Stomach smooth muscle (tissue), 2 donors: Measurements from ENCODE around the gene GNAT2.

Source experiments
- H3K27ac ChIP-seq: one replicate; pipeline ENCODE4 v1.7.0; 2013; ENCODE audit warnings: mild to moderate bottlenecking, low read length, inconsistent platforms
- H3K27me3 ChIP-seq, 2 donors: one replicate each; pipeline ENCODE4 v1.7.0; 2013; ENCODE audit warnings: low read length in 2 of 2; ENCODE audit not compliant: insufficient read depth in 2 of 2, control insufficient read depth in 1 of 2
- H3K36me3 ChIP-seq, 2 donors: one replicate each; pipeline ENCODE4 v1.7.0; 2013; ENCODE audit warnings: low read length in 2 of 2; ENCODE audit not compliant: control insufficient read depth in 2 of 2, insufficient read depth in 2 of 2
- H3K4me1 ChIP-seq: one replicate; pipeline ENCODE4 v1.7.0; 2013; ENCODE audit warnings: low read length; ENCODE audit not compliant: control insufficient read depth, insufficient read depth
- H3K4me3 ChIP-seq, 2 donors: one replicate each; pipeline ENCODE4 v1.7.0; 2013; ENCODE audit warnings: low read length in 2 of 2
- H3K9ac ChIP-seq, 2 donors: one replicate each; pipeline ENCODE4 v1.7.0; 2013; ENCODE audit warnings: low read length in 2 of 2, mild to moderate bottlenecking in 1 of 2
- H3K9me3 ChIP-seq, 2 donors: one replicate each; pipeline ENCODE4 v1.7.0; 2013; ENCODE audit warnings: low read length in 2 of 2; ENCODE audit not compliant: control insufficient read depth in 2 of 2
- donor health status: healthy.
- donor health status: Pancreatic carcinoma.

Gene GNAT2

DNA sequence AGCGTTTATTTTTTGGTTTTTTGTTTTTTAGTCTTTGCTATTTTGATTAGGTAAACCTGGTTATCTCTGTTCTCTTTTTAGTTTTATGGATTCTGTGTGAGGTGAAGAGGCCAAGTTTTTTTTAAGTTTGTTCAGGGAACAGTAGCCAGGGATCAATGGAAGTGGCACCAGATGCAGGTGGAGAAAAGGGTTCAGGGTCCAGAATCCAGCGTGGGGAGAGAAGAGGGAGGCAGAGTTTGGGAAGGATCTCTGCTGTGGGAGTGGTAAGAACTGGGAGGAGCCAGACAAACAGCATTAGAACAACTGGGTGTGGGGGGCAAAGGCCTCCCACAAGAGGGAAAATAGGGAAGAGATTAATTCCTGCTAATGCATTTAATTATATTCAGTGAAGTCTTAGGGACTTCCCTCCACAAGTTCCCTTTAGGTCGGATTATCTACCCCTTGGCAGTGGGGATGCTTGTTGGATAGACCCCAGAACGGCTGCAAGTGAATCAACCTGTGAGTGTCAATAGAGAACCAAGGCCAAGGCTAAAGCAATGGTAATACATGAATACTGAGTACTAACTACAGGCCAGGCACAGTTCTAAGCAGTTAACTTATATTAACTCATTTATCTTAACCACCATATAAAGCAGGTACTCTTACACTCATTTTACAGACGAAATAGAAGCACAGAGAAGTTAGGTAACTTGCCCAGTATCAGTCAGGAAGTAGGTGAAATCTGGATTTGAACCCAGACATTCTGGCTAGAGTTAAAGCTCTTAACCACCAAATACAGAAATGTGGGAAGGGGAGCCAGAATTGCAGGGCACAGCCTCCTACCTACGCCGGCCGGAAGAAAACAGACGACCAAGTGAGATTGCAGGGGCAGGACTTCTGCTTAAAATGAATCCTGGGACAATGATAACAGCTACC is 498 bp downstream of the GNAT2 start:
- Histone ChIP-seq H3K4me1 (peaks cover 42% of the 10 kb centered on the region), H3K9ac (peak overlapping the region in 1 of 2 donors; percentile 30), H3K36me3 (no peaks in the 10 kb centered on the region), H3K4me3 (peak overlapping the region; percentile 88 to 89), H3K27ac (peak overlapping the region; percentile 64), H3K27me3 (no peaks in the 10 kb centered on the region), H3K9me3 (no peaks in the 10 kb centered on the region)

DNA sequence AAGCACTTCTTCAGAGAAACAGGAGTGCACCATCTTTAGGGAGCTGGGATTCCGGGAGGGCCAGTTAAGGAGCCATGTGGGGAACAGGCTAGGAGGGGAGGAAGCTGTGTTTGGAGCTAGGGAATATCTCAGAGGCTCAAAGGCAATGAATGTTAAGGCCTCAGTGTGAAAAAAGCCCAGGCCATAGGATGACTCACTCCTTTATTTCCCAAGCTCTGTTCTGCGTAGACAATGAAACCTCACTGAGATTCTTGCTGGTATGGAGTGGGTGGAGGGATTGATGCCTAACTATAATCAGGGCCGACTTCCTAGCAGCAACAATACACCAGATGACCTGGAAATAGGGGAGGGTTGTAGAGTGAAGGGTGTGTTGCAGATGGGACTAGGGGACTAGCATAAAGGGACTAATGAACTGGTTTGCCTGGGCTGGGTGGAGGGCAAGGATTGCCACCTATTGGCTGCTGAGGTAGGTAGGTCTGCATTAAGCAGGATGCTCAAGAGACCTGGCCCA is 2.1 kb downstream of the GNAT2 start:
- Histone ChIP-seq H3K4me1 (peaks cover 27% of the 10 kb centered on the region), H3K27ac (no peak overlapping the region), H3K9ac (no peak overlapping the region), H3K27me3 (no peaks in the 10 kb centered on the region), H3K4me3 (no peak overlapping the region), H3K9me3 (no peaks in the 10 kb centered on the region), H3K36me3 (no peaks in the 10 kb centered on the region)

DNA sequence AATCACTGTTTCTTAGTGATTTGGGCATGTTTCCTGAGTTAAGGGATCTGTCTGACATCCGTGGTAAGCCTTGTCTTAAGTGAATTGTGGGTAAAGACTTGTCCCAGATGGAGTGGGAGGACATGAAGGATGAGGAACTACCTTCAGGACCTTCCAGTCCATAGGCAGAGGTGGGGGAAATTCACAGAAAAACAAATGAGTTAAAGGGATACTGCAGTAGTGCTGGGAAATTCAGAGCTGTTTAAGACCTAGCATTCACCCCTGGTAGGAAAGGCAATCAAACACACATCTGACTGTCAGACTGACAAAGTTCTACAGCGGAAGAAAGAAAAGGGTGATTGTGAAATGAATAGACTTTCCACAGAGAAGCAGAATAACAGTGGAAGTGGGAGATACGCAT is 3.0 kb downstream of the GNAT2 start:
- Histone ChIP-seq H3K36me3 (no peaks in the 10 kb centered on the region), H3K4me1 (peaks cover 18% of the 10 kb centered on the region), H3K4me3 (no peak overlapping the region), H3K27ac (no peak overlapping the region), H3K9ac (no peak overlapping the region), H3K27me3 (no peaks in the 10 kb centered on the region), H3K9me3 (no peaks in the 10 kb centered on the region)

DNA sequence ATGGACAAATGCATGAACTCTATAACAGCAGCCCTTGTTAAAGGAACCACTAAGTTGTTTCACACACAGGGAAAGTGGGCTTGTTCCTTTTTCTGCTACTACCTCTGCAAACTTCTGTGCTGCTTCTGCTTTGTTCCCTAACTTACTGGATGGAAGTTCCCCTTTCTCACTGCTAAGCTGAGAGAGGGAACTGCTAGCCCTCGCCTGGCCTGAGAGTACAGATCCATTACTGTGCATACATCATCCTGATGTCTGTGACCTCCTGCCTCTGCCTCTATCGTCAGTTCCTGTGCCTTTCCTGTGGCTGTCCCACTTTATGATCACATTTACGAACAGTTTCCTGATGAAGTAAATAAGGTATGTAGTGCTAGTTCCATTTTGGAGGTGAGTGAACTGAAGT is 3.5 kb downstream of the GNAT2 start:
- Histone ChIP-seq H3K27me3 (no peaks in the 10 kb centered on the region), H3K9me3 (no peaks in the 10 kb centered on the region), H3K36me3 (no peaks in the 10 kb centered on the region), H3K9ac (no peak overlapping the region), H3K27ac (no peak overlapping the region), H3K4me3 (no peak overlapping the region), H3K4me1 (peaks cover 13% of the 10 kb centered on the region)

DNA sequence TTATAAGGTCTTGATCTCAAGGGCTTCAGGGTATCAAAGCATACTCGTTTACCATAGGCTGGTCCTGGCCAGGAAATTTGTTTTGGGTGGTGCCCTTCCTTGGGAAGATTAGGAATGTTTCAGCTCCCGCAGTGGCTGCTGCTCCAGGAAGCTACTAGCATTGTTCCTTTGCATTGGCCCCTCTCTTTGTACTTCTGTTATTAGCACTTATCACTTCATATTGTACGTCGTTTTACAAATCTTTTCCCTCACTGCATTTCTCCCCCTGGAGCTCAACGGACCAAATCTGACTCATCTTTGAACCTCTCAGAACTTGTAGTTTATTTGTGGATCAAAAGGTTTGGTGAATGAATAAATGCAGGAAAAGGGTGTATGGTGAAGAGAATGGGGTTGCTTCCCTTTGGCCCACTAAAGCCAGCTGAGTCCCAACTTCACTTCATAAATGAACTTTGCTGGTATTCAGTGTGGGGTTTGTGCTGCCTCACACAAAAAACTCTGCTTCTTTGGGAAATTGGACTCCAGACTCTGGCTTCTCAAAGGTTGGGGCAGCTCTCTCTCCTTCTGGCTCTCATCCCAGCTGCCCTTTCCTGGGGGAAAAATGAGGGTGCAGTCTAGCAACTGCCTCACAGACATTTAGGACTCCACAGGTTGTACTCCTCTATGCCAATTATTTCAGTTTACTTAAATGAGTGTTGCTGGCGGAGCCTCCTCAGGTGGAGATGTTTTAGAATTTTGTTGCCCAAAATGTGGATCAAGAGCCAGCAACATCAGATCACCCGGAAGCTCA is 5.9 kb downstream of the GNAT2 start:
- Histone ChIP-seq H3K27me3 (no peaks in the 10 kb centered on the region), H3K9me3 (no peaks in the 10 kb centered on the region), H3K4me3 (no peak overlapping the region), H3K27ac (no peak overlapping the region), H3K4me1 (no peaks in the 10 kb centered on the region), H3K36me3 (no peaks in the 10 kb centered on the region), H3K9ac (no peak overlapping the region)

DNA sequence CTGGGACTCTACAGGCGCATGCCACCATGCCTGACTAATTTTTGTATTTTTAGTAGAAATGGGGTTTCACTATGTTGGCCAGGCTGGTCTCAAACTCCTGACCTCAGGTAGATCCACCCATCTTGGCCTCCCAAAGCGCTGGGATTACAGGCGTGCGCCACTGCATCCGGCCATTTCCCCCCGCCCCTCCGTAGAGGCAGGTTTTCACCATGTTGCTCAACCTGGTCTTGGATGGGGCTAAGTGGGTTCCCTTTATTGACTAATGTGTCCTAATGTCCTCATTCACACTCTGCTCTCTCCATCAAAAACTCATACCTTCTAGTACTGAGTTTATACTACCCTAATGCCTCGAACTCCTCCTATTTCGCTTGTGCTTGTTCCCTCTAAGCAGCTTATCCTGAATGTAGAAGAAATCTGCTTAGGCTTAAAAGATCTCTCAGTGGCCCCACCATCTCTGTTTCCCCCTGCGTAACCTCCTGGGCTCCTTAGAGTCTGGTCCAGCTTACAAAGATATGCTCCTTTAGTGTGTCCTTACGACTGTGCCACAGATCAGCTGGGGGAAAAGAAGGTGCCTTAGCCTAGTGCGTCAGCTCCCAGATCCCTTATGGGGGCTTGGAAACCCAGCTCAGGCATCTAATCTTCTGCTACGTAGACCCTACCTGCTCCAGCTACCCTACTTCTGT is 8.0 kb downstream of the GNAT2 start:
- no peaks in the 10 kb centered on the region for H3K27me3 ChIP-seq
- H3K4me3 ChIP-seq: no peak overlapping the region
- no peaks in the 10 kb centered on the region for H3K36me3 ChIP-seq
- no peak overlapping the region for H3K9ac ChIP-seq
- no peak overlapping the region for H3K27ac ChIP-seq
- H3K4me1 ChIP-seq: no peaks in the 10 kb centered on the region
- no peaks in the 10 kb centered on the region for H3K9me3 ChIP-seq

DNA sequence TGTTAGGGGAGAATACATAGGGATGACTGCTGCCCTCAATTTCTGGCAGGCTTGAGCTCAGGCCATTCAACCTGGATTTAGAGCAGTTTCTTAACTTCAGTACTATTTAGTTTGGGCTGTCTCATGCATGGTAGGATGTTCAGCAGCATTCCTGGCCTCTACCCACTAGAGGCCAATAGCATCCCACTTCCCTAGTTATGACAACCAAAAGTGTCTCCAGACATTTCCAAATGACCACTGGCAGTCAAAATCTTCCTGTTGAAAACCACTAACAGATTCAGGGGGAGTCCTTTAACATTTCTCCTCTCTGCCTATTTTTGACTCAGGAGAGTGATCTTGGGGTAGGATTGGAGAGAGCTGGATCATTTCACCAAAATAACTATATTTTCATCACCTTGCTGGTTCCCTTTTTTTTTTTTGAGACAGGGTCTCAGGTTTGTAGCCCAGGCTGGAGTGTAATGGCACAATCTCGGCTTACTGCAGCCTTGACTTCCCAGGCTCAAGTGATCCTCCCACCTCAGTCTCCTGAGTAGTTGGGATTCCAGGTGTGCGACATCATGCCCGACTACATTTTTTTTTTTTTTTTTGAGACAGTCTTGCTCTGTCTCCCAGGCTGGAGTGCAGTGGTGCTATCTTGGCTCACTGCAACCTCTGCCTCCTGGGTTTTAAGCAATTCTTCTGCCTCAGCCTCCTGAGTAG is 8.7 kb downstream of the GNAT2 start:
- Histone ChIP-seq H3K9ac (no peak overlapping the region), H3K27me3 (no peaks in the 10 kb centered on the region), H3K9me3 (no peaks in the 10 kb centered on the region), H3K36me3 (peaks cover 0 to 4% of the 10 kb centered on the region in 2 donors), H3K4me3 (no peak overlapping the region), H3K27ac (no peak overlapping the region), H3K4me1 (no peaks in the 10 kb centered on the region)

DNA sequence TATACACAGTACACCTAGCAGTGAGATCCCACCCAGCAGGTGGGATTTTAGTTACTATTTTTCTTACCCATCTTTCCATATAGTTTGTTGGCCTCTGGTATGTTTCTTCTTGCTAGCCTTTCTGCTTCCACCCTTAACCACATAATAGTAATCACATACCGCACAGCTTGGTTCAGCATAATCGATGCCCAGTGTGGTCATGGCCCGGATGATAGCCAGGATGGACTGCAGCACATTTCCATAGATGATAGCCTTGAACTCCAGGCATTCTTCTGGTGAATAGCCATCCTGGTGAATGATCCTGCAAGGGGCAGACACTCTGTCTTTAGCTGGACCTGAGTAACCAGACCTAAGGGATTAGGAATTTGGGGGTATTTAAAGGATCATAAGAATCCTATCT is 9.5 kb downstream of the GNAT2 start:
- Histone ChIP-seq H3K4me3 (no peak overlapping the region), H3K36me3 (peaks cover 0 to 4% of the 10 kb centered on the region in 2 donors), H3K27me3 (no peaks in the 10 kb centered on the region), H3K4me1 (no peaks in the 10 kb centered on the region), H3K9ac (no peak overlapping the region), H3K9me3 (no peaks in the 10 kb centered on the region), H3K27ac (no peak overlapping the region)

DNA sequence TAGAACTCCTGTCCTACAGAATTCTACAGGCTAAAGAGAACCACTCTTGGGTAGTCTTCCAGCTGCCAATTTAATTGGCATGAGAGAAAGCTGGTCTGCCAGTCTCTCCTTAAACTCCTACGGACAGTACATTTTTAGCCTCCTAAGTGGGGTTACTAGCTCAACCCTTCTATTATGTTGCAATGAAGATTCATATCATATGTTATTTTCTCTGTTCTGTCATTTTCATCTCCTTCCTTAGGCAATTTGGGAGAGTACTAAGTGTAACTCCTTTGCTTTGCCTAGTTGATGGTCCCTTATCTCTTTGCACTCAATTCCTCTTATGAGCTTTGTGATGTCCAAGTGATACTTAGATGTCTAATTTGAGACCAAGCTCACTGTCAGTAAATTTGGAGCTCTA is 14.0 kb downstream of the GNAT2 start:
- Histone ChIP-seq H3K27me3 (no peaks in the 10 kb centered on the region), H3K4me1 (no peaks in the 10 kb centered on the region), H3K4me3 (no peak overlapping the region), H3K9ac (no peak overlapping the region), H3K27ac (no peak overlapping the region), H3K36me3 (peaks cover 0 to 4% of the 10 kb centered on the region in 2 donors), H3K9me3 (no peaks in the 10 kb centered on the region)

DNA sequence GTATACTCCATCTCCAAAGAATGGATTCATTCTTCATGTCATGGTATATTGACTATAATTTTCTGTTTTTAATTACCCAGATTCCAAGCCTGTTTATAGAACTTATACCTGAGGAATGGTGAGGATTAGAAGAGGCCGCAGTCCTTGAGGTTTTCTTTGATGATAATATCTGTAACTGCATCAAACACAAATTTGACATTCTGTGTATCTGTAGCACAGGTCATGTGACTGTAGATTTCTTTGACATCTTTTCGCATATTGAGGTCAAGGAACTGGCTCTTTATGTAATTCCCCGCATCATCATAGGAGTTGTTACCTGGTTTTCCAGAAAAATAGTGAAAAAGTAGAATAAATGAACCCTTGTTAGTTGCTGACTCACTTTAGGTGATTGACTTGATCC is 16.2 kb downstream of the GNAT2 start:
- H3K9me3 ChIP-seq: no peaks in the 10 kb centered on the region
- no peaks in the 10 kb centered on the region for H3K4me1 ChIP-seq
- peaks cover 0 to 9% of the 10 kb centered on the region in 2 donors for H3K36me3 ChIP-seq
- no peak overlapping the region for H3K27ac ChIP-seq
- no peaks in the 10 kb centered on the region for H3K27me3 ChIP-seq
- no peak overlapping the region for H3K9ac ChIP-seq
- H3K4me3 ChIP-seq: no peak overlapping the region
